ENCODE measurements around the gene BCL2. TPM values are rescaled to one million over a fixed set of nuclear protein-coding genes. Genes with fewer than 3 reads are reported as not detected.

BCL2 gene
- total and polyA plus RNA-seq, 3 experiments from 2014 or later: 29.8 to 60.5 (median 58.9) TPM

GRCh38 chr18:63313396-63313917 lies 6.1 kb downstream of the BCL2 start:
- H3K36me3 ChIP-seq (ENCODE audit: insufficient read depth, low read length): no peaks in the 10 kb centered on the region
- H3K4me3 ChIP-seq (ENCODE audit: low read length): peak overlapping the region; percentile 13
- H3K4me3 Mint-ChIP-seq: peak overlapping the region; percentile 2 to 100 (median 65)
- H3K4me1 ChIP-seq (ENCODE audit: insufficient read depth, low read length): peaks cover 62% of the 10 kb centered on the region
- no peaks in the 10 kb centered on the region for H3K27me3 ChIP-seq (ENCODE audit: insufficient read depth, low read length, poor library complexity, severe bottlenecking)
- H3K27ac ChIP-seq (ENCODE audit: low read depth, low read length): no peak overlapping the region
- DNase-seq: no peak
- no peaks in the 10 kb centered on the region for H3K27me3 Mint-ChIP-seq
- ChIA-PET CTCF (interaction anchor here (1.5 to 1.8 kb wide), 2 partner anchors 152 to 162 kb away, joined by 3 to 4 read pairs; no protein-coding TSS in a partner anchor), POLR2A (interaction anchor here (1.1 kb wide), 1 partner anchor 15 kb away, joined by 3 read pairs; no protein-coding TSS in a partner anchor)
- peaks cover 0 to 8% (median 7%) of the 10 kb centered on the region in 3 donors for H3K36me3 Mint-ChIP-seq
- H3K27ac Mint-ChIP-seq: peak overlapping the region; percentile 22 to 95 (median 84)
- H3K4me1 Mint-ChIP-seq: peaks cover 76 to 91% (median 91%) of the 10 kb centered on the region in 3 donors
- H3K9me3 Mint-ChIP-seq: no peaks in the 10 kb centered on the region
- H3K9me3 ChIP-seq (ENCODE audit: low read length): no peaks in the 10 kb centered on the region

- peaks cover 0 to 5% (median 4%) of the 10 kb centered on the region in 3 donors for H3K36me3 Mint-ChIP-seq
- no peak overlapping the region for H3K27ac ChIP-seq (ENCODE audit: low read depth, low read length)
- H3K4me1 Mint-ChIP-seq: peaks cover 78 to 94% (median 94%) of the 10 kb centered on the region in 3 donors
- POLR2A ChIA-PET: interaction anchor here (0.5 to 1.3 kb wide), 3 partner anchors 22 to 297 kb away, joined by 3 to 4 read pairs (median 4); no protein-coding TSS in a partner anchor
- DNase-seq: no peak
- H3K9me3 Mint-ChIP-seq: no peaks in the 10 kb centered on the region
- H3K4me3 Mint-ChIP-seq: peak overlapping the region; percentile 49 to 100 (median 65)
- H3K27me3 ChIP-seq (ENCODE audit: insufficient read depth, low read length, poor library complexity, severe bottlenecking): no peaks in the 10 kb centered on the region
- CTCF ChIA-PET: no interaction called here
- H3K27ac Mint-ChIP-seq: peak overlapping the region; percentile 22 to 95 (median 86)
- H3K27me3 Mint-ChIP-seq: no peaks in the 10 kb centered on the region
- H3K4me3 ChIP-seq (ENCODE audit: low read length): peak overlapping the region; percentile 13
- H3K36me3 ChIP-seq (ENCODE audit: insufficient read depth, low read length): no peaks in the 10 kb centered on the region
- no peaks in the 10 kb centered on the region for H3K9me3 ChIP-seq (ENCODE audit: low read length)
- H3K4me1 ChIP-seq (ENCODE audit: insufficient read depth, low read length): peaks cover 62% of the 10 kb centered on the region
Measured at GRCh38 chr18:63312737-63313395, 6.7 kb downstream of the BCL2 start.

- Mint-ChIP-seq H3K4me1 (peaks cover 82 to 98% (median 94%) of the 10 kb centered on the region in 3 donors), H3K4me3 (peak overlapping the region; percentile 33 to 100 (median 54)), H3K9me3 (no peaks in the 10 kb centered on the region), H3K36me3 (peaks cover 0 to 5% (median 3%) of the 10 kb centered on the region in 3 donors), H3K27me3 (no peaks in the 10 kb centered on the region), H3K27ac (peak overlapping the region; percentile 59 to 95 (median 82))
- H3K27me3 ChIP-seq (ENCODE audit: insufficient read depth, low read length, poor library complexity, severe bottlenecking): no peaks in the 10 kb centered on the region
- H3K4me1 ChIP-seq (ENCODE audit: insufficient read depth, low read length): peaks cover 62% of the 10 kb centered on the region
- H3K9me3 ChIP-seq (ENCODE audit: low read length): no peaks in the 10 kb centered on the region
- no peak for DNase-seq
- no peaks in the 10 kb centered on the region for H3K36me3 ChIP-seq (ENCODE audit: insufficient read depth, low read length)
- no peak overlapping the region for H3K27ac ChIP-seq (ENCODE audit: low read depth, low read length)
- peak overlapping the region; percentile 10 for H3K4me3 ChIP-seq (ENCODE audit: low read length)
- ChIA-PET CTCF (interaction anchor here (1.6 to 2.0 kb wide), 4 partner anchors 10 to 158 kb away, joined by 5 to 7 read pairs (median 6); no protein-coding TSS in a partner anchor), POLR2A (interaction anchor here (1.3 kb wide), 1 partner anchor 21 kb away, joined by 3 read pairs; no protein-coding TSS in a partner anchor)
Measured at GRCh38 chr18:63312019-63312409, 7.6 kb downstream of the BCL2 start.

- peaks cover 0 to 11% (median 3%) of the 10 kb centered on the region in 3 donors for H3K36me3 Mint-ChIP-seq
Measured at GRCh38 chr18:63311118-63312018, 8.2 kb downstream of the BCL2 start.

DNA sequence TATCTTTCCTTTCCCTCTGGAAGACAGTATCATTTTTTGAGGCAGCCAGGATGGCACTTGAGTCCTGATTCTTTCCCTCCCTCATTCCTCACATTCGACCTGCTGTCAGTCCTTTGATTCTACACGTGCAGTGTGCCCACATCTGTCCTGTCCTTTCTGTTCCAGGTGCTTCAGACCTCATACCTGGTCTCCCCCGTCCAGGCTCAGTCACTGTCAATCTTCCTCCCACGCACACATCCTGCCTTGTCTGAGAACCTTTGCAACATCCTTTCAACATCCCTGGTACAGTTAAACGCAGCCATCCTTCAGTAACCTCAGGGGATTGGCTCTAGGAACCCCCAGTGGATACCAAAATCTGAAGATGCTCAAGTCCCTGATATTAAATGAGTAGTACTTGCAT lies 10.1 kb downstream of the BCL2 start:
- ChIA-PET POLR2A (no interaction called here), CTCF (interaction anchor here (3.9 kb wide), 1 partner anchor 9 kb away, joined by 25 read pairs; no protein-coding TSS in a partner anchor)
- H3K4me3 Mint-ChIP-seq: peak overlapping the region in 6 of 7 donors; percentile 1 to 63 (median 41)
- DNase-seq: peak in 2 of 5 donors; percentile 49 to 56
- Histone ChIP-seq H3K36me3 (ENCODE audit: insufficient read depth, low read length) (no peaks in the 10 kb centered on the region), H3K9me3 (ENCODE audit: low read length) (no peaks in the 10 kb centered on the region), H3K27ac (ENCODE audit: low read depth, low read length) (no peak overlapping the region), H3K4me3 (ENCODE audit: low read length) (peak overlapping the region; percentile 35), H3K27me3 (ENCODE audit: insufficient read depth, low read length, poor library complexity, severe bottlenecking) (no peaks in the 10 kb centered on the region), H3K4me1 (ENCODE audit: insufficient read depth, low read length) (peaks cover 57% of the 10 kb centered on the region)
- H3K4me1 Mint-ChIP-seq: peaks cover 78 to 96% (median 90%) of the 10 kb centered on the region in 3 donors
- H3K27me3 Mint-ChIP-seq: no peaks in the 10 kb centered on the region
- H3K27ac Mint-ChIP-seq: peak overlapping the region in 7 of 8 donors; percentile 46 to 90 (median 89)
- H3K36me3 Mint-ChIP-seq: peaks cover 0 to 16% (median 3%) of the 10 kb centered on the region in 3 donors
- no peaks in the 10 kb centered on the region for H3K9me3 Mint-ChIP-seq

More at GRCh38 chr18:63311118-63312018, 8.2 kb downstream of the BCL2 start:
- Mint-ChIP-seq H3K27me3 (no peaks in the 10 kb centered on the region), H3K9me3 (no peaks in the 10 kb centered on the region), H3K27ac (peak overlapping the region; percentile 40 to 95 (median 80)), H3K4me3 (peak overlapping the region in 3 of 7 donors; percentile 33 to 100 (median 57)), H3K4me1 (peaks cover 83 to 98% (median 94%) of the 10 kb centered on the region in 3 donors)
- peak overlapping the region; percentile 10 for H3K4me3 ChIP-seq (ENCODE audit: low read length)
- no peak for DNase-seq
- H3K9me3 ChIP-seq (ENCODE audit: low read length): no peaks in the 10 kb centered on the region
- ChIA-PET POLR2A (interaction anchor here (1.3 kb wide), 1 partner anchor 21 kb away, joined by 3 read pairs; no protein-coding TSS in a partner anchor), CTCF (interaction anchor here (0.7 to 2.0 kb wide), 5 partner anchors 9 to 157 kb away, joined by 3 to 7 read pairs (median 6); no protein-coding TSS in a partner anchor)
- no peak overlapping the region for H3K27ac ChIP-seq (ENCODE audit: low read depth, low read length)
- no peaks in the 10 kb centered on the region for H3K27me3 ChIP-seq (ENCODE audit: insufficient read depth, low read length, poor library complexity, severe bottlenecking)
- H3K4me1 ChIP-seq (ENCODE audit: insufficient read depth, low read length): peaks cover 62% of the 10 kb centered on the region
- H3K36me3 ChIP-seq (ENCODE audit: insufficient read depth, low read length): no peaks in the 10 kb centered on the region

GRCh38 chr18:63307551-63308200 lies 11.9 kb downstream of the BCL2 start:
- H3K27ac ChIP-seq (ENCODE audit: low read depth, low read length): no peak overlapping the region
- Mint-ChIP-seq H3K9me3 (no peaks in the 10 kb centered on the region), H3K27ac (peak overlapping the region; percentile 21 to 93 (median 70)), H3K36me3 (peaks cover 0 to 16% (median 3%) of the 10 kb centered on the region in 3 donors), H3K27me3 (no peaks in the 10 kb centered on the region), H3K4me3 (peak overlapping the region in 2 of 7 donors; percentile 20 to 47), H3K4me1 (peaks cover 74 to 96% (median 89%) of the 10 kb centered on the region in 3 donors)
- CTCF ChIA-PET: interaction anchor here (2.4 to 3.9 kb wide), 2 partner anchors 10 to 153 kb away, joined by 10 to 25 read pairs; no protein-coding TSS in a partner anchor
- no peak for DNase-seq
- H3K36me3 ChIP-seq (ENCODE audit: insufficient read depth, low read length): no peaks in the 10 kb centered on the region
- H3K4me1 ChIP-seq (ENCODE audit: insufficient read depth, low read length): peaks cover 60% of the 10 kb centered on the region
- no peak overlapping the region for H3K4me3 ChIP-seq (ENCODE audit: low read length)
- H3K27me3 ChIP-seq (ENCODE audit: insufficient read depth, low read length, poor library complexity, severe bottlenecking): no peaks in the 10 kb centered on the region
- no peaks in the 10 kb centered on the region for H3K9me3 ChIP-seq (ENCODE audit: low read length)
- POLR2A ChIA-PET: no interaction called here

All from CD8-positive, alpha-beta memory T cell (primary cell).